DMS79 (cell line): ENCODE data around the gene NEUROG3.

Experiments used
- DNase-seq: peaks from one replicate; lab custom pipeline; 2025; lab: John Stamatoyannopoulos, UW

Gene NEUROG3

GRCh38 chr10:69573056-69573806 lies at the start of gene NEUROG3:
Gene NEUROG3, minus strand, starts transcription at chr10:69573422. Its CDS starts 379 bp downstream, at chr10:69573043.
- DNase-seq = no peak

GRCh38 chr10:69620625-69621024 lies 47.4 kb upstream of the NEUROG3 start:
- no peak for DNase-seq

GRCh38 chr10:69619626-69620025 lies 46.4 kb upstream of the NEUROG3 start:
- DNase-seq = no peak

GRCh38 chr10:69618746-69619145 lies 45.5 kb upstream of the NEUROG3 start:
- no peak for DNase-seq

- DNase-seq = no peak
These were observed 43.1 kb upstream of the NEUROG3 start for GRCh38 chr10:69616358-69616757.

GRCh38 chr10:69614130-69614529 lies 40.9 kb upstream of the NEUROG3 start:
- no peak for DNase-seq

GRCh38 chr10:69612760-69613159 lies 39.5 kb upstream of the NEUROG3 start:
- DNase-seq = no peak

- no peak for DNase-seq
These were observed 35.9 kb upstream of the NEUROG3 start for GRCh38 chr10:69609077-69609476.

GRCh38 chr10:69600761-69601330 lies 27.6 kb upstream of the NEUROG3 start:
- no peak for DNase-seq

- DNase-seq = no peak
These were observed 15.1 kb upstream of the NEUROG3 start for GRCh38 chr10:69588358-69588757.

GRCh38 chr10:69584624-69585023 lies 11.4 kb upstream of the NEUROG3 start:
- no peak for DNase-seq

GRCh38 chr10:69583106-69583505 lies 9.9 kb upstream of the NEUROG3 start:
- no peak for DNase-seq

GRCh38 chr10:69580435-69580834 lies 7.2 kb upstream of the NEUROG3 start:
- DNase-seq = no peak

GRCh38 chr10:69579464-69580060 lies 6.3 kb upstream of the NEUROG3 start:
- DNase-seq = no peak

- DNase-seq = no peak
These were observed 5.3 kb upstream of the NEUROG3 start for GRCh38 chr10:69578508-69578991.

GRCh38 chr10:69577268-69578232 lies 4.3 kb upstream of the NEUROG3 start:
- DNase-seq = no peak

GRCh38 chr10:69576334-69577011 lies 3.3 kb upstream of the NEUROG3 start:
- DNase-seq = no peak

- no peak for DNase-seq
These were observed 2.0 kb upstream of the NEUROG3 start for GRCh38 chr10:69575164-69575722.

- no peak for DNase-seq
These were observed 1.4 kb upstream of the NEUROG3 start for GRCh38 chr10:69574571-69574978.

- DNase-seq = no peak
These were observed 815 bp downstream of the NEUROG3 start for GRCh38 chr10:69572159-69573055.
